ENCODE measurements around the gene MYL12A.
A peak's percentile ranks its signal among the peaks of the same experiment; 100 is the strongest.

The MYL12A gene

GRCh38 chr18:3225588-3225987 lies 22.0 kb upstream of the MYL12A start:
- no peak overlapping the region for H3K4me3 ChIP-seq (ENCODE audit: low read depth, low read length)

DNA sequence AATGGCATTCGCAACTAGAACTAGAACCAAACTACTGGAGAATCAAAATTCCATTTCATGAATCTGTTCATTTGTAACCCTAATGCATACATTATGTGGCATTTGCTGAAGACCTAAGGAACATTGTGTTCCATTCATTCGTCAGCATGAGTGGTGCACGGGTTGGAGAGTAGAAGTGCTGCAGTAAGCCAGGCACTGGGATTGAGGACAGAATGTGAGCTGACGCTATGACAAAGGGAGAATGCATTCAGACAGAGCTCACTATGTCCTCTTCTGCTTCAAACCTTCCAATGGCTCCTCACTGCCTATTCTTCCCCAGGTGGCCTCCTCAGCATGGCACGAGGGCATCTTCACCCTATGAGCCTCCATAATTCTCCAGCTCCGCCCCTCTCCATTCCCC lies 21.6 kb upstream of the MYL12A start:
- H3K27ac ChIP-seq (ENCODE audit: low read depth, low read length): no peak overlapping the region
- H3K4me1 ChIP-seq (ENCODE audit: control insufficient read depth, insufficient read depth, low read length, unreplicated experiment): no peaks in the 10 kb centered on the region
- no peaks in the 10 kb centered on the region for H3K27me3 ChIP-seq (ENCODE audit: insufficient read depth, low read length)
- no peaks in the 10 kb centered on the region for H3K36me3 ChIP-seq (ENCODE audit: insufficient read depth, low read length)
- H3K4me3 ChIP-seq (ENCODE audit: low read depth, low read length): no peak overlapping the region
- H2AFZ ChIP-seq (ENCODE audit: low read length, unreplicated experiment): no peak overlapping the region
- no peaks in the 10 kb centered on the region for H3K79me2 ChIP-seq (ENCODE audit: control insufficient read depth, insufficient read depth, low read length, unreplicated experiment)

More at GRCh38 chr18:3225588-3225987, 22.0 kb upstream of the MYL12A start:
- H3K4me1 ChIP-seq (ENCODE audit: control insufficient read depth, insufficient read depth, low read length, unreplicated experiment): no peaks in the 10 kb centered on the region
- H2AFZ ChIP-seq (ENCODE audit: low read length, unreplicated experiment): no peak overlapping the region
- H3K27ac ChIP-seq (ENCODE audit: low read depth, low read length): no peak overlapping the region
- no peaks in the 10 kb centered on the region for H3K27me3 ChIP-seq (ENCODE audit: insufficient read depth, low read length)
- H3K36me3 ChIP-seq (ENCODE audit: insufficient read depth, low read length): no peaks in the 10 kb centered on the region
- no peaks in the 10 kb centered on the region for H3K79me2 ChIP-seq (ENCODE audit: control insufficient read depth, insufficient read depth, low read length, unreplicated experiment)

GRCh38 chr18:3230401-3231334 lies 16.9 kb upstream of the MYL12A start:
- Histone ChIP-seq H3K27ac (ENCODE audit: low read depth, low read length) (no peak overlapping the region), H3K27me3 (ENCODE audit: insufficient read depth, low read length) (no peaks in the 10 kb centered on the region), H3K79me2 (ENCODE audit: control insufficient read depth, insufficient read depth, low read length, unreplicated experiment) (no peaks in the 10 kb centered on the region), H3K36me3 (ENCODE audit: insufficient read depth, low read length) (no peaks in the 10 kb centered on the region), H2AFZ (ENCODE audit: low read length, unreplicated experiment) (no peak overlapping the region), H3K4me1 (ENCODE audit: control insufficient read depth, insufficient read depth, low read length, unreplicated experiment) (no peaks in the 10 kb centered on the region), H3K4me3 (ENCODE audit: low read depth, low read length) (no peak overlapping the region)

GRCh38 chr18:3233004-3233403 lies 14.6 kb upstream of the MYL12A start:
- Histone ChIP-seq H3K4me3 (ENCODE audit: low read depth, low read length) (no peak overlapping the region), H3K27ac (ENCODE audit: low read depth, low read length) (no peak overlapping the region), H3K4me1 (ENCODE audit: control insufficient read depth, insufficient read depth, low read length, unreplicated experiment) (no peaks in the 10 kb centered on the region), H2AFZ (ENCODE audit: low read length, unreplicated experiment) (no peak overlapping the region), H3K79me2 (ENCODE audit: control insufficient read depth, insufficient read depth, low read length, unreplicated experiment) (no peaks in the 10 kb centered on the region), H3K27me3 (ENCODE audit: insufficient read depth, low read length) (no peaks in the 10 kb centered on the region), H3K36me3 (ENCODE audit: insufficient read depth, low read length) (no peaks in the 10 kb centered on the region)

- H2AFZ ChIP-seq (ENCODE audit: low read length, unreplicated experiment): no peak overlapping the region
- H3K4me3 ChIP-seq (ENCODE audit: low read depth, low read length): no peak overlapping the region
- H3K27me3 ChIP-seq (ENCODE audit: insufficient read depth, low read length): no peaks in the 10 kb centered on the region
- H3K4me1 ChIP-seq (ENCODE audit: control insufficient read depth, insufficient read depth, low read length, unreplicated experiment): no peaks in the 10 kb centered on the region
- no peak overlapping the region for H3K27ac ChIP-seq (ENCODE audit: low read depth, low read length)
- no peaks in the 10 kb centered on the region for H3K79me2 ChIP-seq (ENCODE audit: control insufficient read depth, insufficient read depth, low read length, unreplicated experiment)
- no peaks in the 10 kb centered on the region for H3K36me3 ChIP-seq (ENCODE audit: insufficient read depth, low read length)
These were observed 14.0 kb upstream of the MYL12A start for GRCh38 chr18:3233433-3234168.

- H3K79me2 ChIP-seq (ENCODE audit: control insufficient read depth, insufficient read depth, low read length, unreplicated experiment): no peaks in the 10 kb centered on the region
- no peaks in the 10 kb centered on the region for H3K36me3 ChIP-seq (ENCODE audit: insufficient read depth, low read length)
- no peaks in the 10 kb centered on the region for H3K27me3 ChIP-seq (ENCODE audit: insufficient read depth, low read length)
- no peak overlapping the region for H3K4me3 ChIP-seq (ENCODE audit: low read depth, low read length)
- H3K4me1 ChIP-seq (ENCODE audit: control insufficient read depth, insufficient read depth, low read length, unreplicated experiment): no peaks in the 10 kb centered on the region
- H3K27ac ChIP-seq (ENCODE audit: low read depth, low read length): no peak overlapping the region
- no peak overlapping the region for H2AFZ ChIP-seq (ENCODE audit: low read length, unreplicated experiment)
These were observed 13.1 kb upstream of the MYL12A start for GRCh38 chr18:3234457-3234856.

- Histone ChIP-seq H3K4me1 (ENCODE audit: control insufficient read depth, insufficient read depth, low read length, unreplicated experiment) (no peaks in the 10 kb centered on the region), H3K79me2 (ENCODE audit: control insufficient read depth, insufficient read depth, low read length, unreplicated experiment) (no peaks in the 10 kb centered on the region), H2AFZ (ENCODE audit: low read length, unreplicated experiment) (no peak overlapping the region), H3K4me3 (ENCODE audit: low read depth, low read length) (no peak overlapping the region), H3K27me3 (ENCODE audit: insufficient read depth, low read length) (no peaks in the 10 kb centered on the region), H3K27ac (ENCODE audit: low read depth, low read length) (no peak overlapping the region), H3K36me3 (ENCODE audit: insufficient read depth, low read length) (no peaks in the 10 kb centered on the region)
These were observed 11.8 kb upstream of the MYL12A start for GRCh38 chr18:3235846-3236245.

GRCh38 chr18:3236470-3236869 lies 11.1 kb upstream of the MYL12A start:
- H3K4me1 ChIP-seq (ENCODE audit: control insufficient read depth, insufficient read depth, low read length, unreplicated experiment): no peaks in the 10 kb centered on the region
- H3K4me3 ChIP-seq (ENCODE audit: low read depth, low read length): no peak overlapping the region
- H3K27me3 ChIP-seq (ENCODE audit: insufficient read depth, low read length): no peaks in the 10 kb centered on the region

GRCh38 chr18:3238742-3239141 lies 8.9 kb upstream of the MYL12A start:
- Histone ChIP-seq H3K4me3 (ENCODE audit: low read depth, low read length) (no peak overlapping the region), H2AFZ (ENCODE audit: low read length, unreplicated experiment) (no peak overlapping the region), H3K27ac (ENCODE audit: low read depth, low read length) (no peak overlapping the region), H3K79me2 (ENCODE audit: control insufficient read depth, insufficient read depth, low read length, unreplicated experiment) (no peaks in the 10 kb centered on the region), H3K36me3 (ENCODE audit: insufficient read depth, low read length) (no peaks in the 10 kb centered on the region), H3K4me1 (ENCODE audit: control insufficient read depth, insufficient read depth, low read length, unreplicated experiment) (peaks cover under 1% of the 10 kb centered on the region), H3K27me3 (ENCODE audit: insufficient read depth, low read length) (no peaks in the 10 kb centered on the region)

More at GRCh38 chr18:3236470-3236869, 11.1 kb upstream of the MYL12A start:
- H3K36me3 ChIP-seq (ENCODE audit: insufficient read depth, low read length): no peaks in the 10 kb centered on the region
- no peak overlapping the region for H3K27ac ChIP-seq (ENCODE audit: low read depth, low read length)
- no peak overlapping the region for H2AFZ ChIP-seq (ENCODE audit: low read length, unreplicated experiment)
- no peaks in the 10 kb centered on the region for H3K79me2 ChIP-seq (ENCODE audit: control insufficient read depth, insufficient read depth, low read length, unreplicated experiment)

GRCh38 chr18:3245185-3245564 lies 2.4 kb upstream of the MYL12A start:
- Histone ChIP-seq H2AFZ (ENCODE audit: low read length, unreplicated experiment) (no peak overlapping the region), H3K4me3 (ENCODE audit: low read depth, low read length) (peak overlapping the region; percentile 80), H3K79me2 (ENCODE audit: control insufficient read depth, insufficient read depth, low read length, unreplicated experiment) (peaks cover 43% of the 10 kb centered on the region), H3K27me3 (ENCODE audit: insufficient read depth, low read length) (no peaks in the 10 kb centered on the region), H3K4me1 (ENCODE audit: control insufficient read depth, insufficient read depth, low read length, unreplicated experiment) (peaks cover 14% of the 10 kb centered on the region), H3K36me3 (ENCODE audit: insufficient read depth, low read length) (peaks cover 6% of the 10 kb centered on the region; the same call in 1 of the 2 replicates), H3K27ac (ENCODE audit: low read depth, low read length) (peak overlapping the region; percentile 16)
